ENCODE data around the gene KIAA1755. TPM values are rescaled to one million over a fixed set of nuclear protein-coding genes. Genes with fewer than 3 reads are reported as not detected.

KIAA1755 gene
- total and polyA plus RNA-seq, 9 of the 15 experiments (the other 6 are each of a cell fraction or from before 2014, with no cell fraction given) = not detected

DNA sequence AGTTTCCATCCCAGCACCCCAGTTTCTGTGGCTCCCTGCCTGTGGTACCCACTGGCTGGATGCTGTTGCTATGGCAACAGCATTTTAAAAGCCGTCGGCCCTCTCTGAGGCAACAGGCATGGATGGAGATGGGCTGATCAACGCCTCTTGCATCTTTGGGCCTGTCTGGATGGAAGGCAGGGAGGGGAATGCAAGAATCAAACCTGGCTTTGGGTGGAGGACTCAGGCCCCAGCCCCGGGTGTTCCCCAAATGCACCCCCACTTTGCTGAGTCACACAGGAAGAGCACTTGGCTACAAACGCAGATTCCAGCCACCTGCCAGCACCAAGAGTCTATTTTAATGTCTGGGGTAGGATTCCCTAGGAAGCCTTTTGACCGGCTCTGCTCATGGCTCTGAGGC is 49.8 kb downstream of the KIAA1755 start (continued):
- TF ChIP-seq MLLT1 (IDR thresholded peaks at IDR 0.05) (no peak), HMBOX1 (IDR thresholded peaks at IDR 0.05) (no peak), RFX1 (IDR thresholded peaks at IDR 0.05) (peak; percentile 95), FOSL1 (tag; conservative IDR thresholded peaks at IDR 0.05) (no peak), HOXB6 (CRISPR knock-in tag; IDR thresholded peaks at IDR 0.05; ENCODE audit: borderline replicate concordance) (no peak), SMAD4 (CRISPR knock-in tag; conservative IDR thresholded peaks at IDR 0.05) (no peak), ZNF778 (CRISPR knock-in tag; IDR thresholded peaks at IDR 0.05) (no peak), SP2 (IDR thresholded peaks at IDR 0.05; ENCODE audit: extremely low read depth, low read depth, low read length, poor library complexity, severe bottlenecking) (no peak), BCOR (IDR thresholded peaks at IDR 0.05) (no peak), RBM25 (IDR thresholded peaks at IDR 0.05; ENCODE audit: low read depth, low read length, severe bottlenecking) (no peak), RBM17 (IDR thresholded peaks at IDR 0.05; ENCODE audit: borderline replicate concordance, low read depth, low read length) (no peak), ZNF584 (CRISPR knock-in tag; IDR thresholded peaks at IDR 0.05; ENCODE audit: low read depth) (no peak), ZNF253 (CRISPR knock-in tag; conservative IDR thresholded peaks at IDR 0.05) (no peak), BRD4 (IDR thresholded peaks at IDR 0.05) (no peak), CEBPG (CRISPR knock-in tag; IDR thresholded peaks at IDR 0.05) (no peak), CEBPG (tag; conservative IDR thresholded peaks at IDR 0.05 in 1 of 2, IDR thresholded peaks at IDR 0.05 in 1 of 2) (no peak), RBM14 (IDR thresholded peaks at IDR 0.05; ENCODE audit: borderline replicate concordance, insufficient read depth, low read depth, low read length) (no peak), CSDE1 (IDR thresholded peaks at IDR 0.05) (peak in 1 of 2 experiments; percentile 60; a peak in 2 of 4 replicates), BMI1 (IDR thresholded peaks at IDR 0.05; ENCODE audit: low read length) (0 out of 2 replicates have a peak, but pooled peaks have one; percentile 18), MAZ (CRISPR knock-in tag; conservative IDR thresholded peaks at IDR 0.05 in 1 of 2, IDR thresholded peaks at IDR 0.05 in 1 of 2) (no peak), SRSF9 (IDR thresholded peaks at IDR 0.05; ENCODE audit: borderline replicate concordance, low read depth, low read length) (no peak)
- TF ChIP-seq, protein P1, sequence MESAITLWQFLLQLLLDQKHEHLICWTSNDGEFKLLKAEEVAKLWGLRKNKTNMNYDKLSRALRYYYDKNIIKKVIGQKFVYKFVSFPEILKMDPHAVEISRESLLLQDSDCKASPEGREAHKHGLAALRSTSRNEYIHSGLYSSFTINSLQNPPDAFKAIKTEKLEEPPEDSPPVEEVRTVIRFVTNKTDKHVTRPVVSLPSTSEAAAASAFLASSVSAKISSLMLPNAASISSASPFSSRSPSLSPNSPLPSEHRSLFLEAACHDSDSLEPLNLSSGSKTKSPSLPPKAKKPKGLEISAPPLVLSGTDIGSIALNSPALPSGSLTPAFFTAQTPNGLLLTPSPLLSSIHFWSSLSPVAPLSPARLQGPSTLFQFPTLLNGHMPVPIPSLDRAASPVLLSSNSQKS (CRISPR knock-in tag; IDR thresholded peaks at IDR 0.05) = no peak
- TF ChIP-seq, protein P2, sequence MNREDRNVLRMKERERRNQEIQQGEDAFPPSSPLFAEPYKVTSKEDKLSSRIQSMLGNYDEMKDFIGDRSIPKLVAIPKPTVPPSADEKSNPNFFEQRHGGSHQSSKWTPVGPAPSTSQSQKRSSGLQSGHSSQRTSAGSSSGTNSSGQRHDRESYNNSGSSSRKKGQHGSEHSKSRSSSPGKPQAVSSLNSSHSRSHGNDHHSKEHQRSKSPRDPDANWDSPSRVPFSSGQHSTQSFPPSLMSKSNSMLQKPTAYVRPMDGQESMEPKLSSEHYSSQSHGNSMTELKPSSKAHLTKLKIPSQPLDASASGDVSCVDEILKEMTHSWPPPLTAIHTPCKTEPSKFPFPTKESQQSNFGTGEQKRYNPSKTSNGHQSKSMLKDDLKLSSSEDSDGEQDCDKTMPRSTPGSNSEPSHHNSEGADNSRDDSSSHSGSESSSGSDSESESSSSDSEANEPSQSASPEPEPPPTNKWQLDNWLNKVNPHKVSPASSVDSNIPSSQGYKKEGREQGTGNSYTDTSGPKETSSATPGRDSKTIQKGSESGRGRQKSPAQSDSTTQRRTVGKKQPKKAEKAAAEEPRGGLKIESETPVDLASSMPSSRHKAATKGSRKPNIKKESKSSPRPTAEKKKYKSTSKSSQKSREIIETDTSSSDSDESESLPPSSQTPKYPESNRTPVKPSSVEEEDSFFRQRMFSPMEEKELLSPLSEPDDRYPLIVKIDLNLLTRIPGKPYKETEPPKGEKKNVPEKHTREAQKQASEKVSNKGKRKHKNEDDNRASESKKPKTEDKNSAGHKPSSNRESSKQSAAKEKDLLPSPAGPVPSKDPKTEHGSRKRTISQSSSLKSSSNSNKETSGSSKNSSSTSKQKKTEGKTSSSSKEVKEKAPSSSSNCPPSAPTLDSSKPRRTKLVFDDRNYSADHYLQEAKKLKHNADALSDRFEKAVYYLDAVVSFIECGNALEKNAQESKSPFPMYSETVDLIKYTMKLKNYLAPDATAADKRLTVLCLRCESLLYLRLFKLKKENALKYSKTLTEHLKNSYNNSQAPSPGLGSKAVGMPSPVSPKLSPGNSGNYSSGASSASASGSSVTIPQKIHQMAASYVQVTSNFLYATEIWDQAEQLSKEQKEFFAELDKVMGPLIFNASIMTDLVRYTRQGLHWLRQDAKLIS (CRISPR knock-in tag; IDR thresholded peaks at IDR 0.05) = no peak

Data from K562 (cell line).